Stimulated activated naive CD8-positive, alpha-beta T cell treated with anti-CD3 and anti-CD28 coated beads, Interleukin-15, amount 100 ng/mL, for 72 hours (primary cell): ENCODE measurements around the gene TMEM175.
"Not testable (repeated sequence)": the region's sequence is repeated elsewhere in the genome, so short reads cannot be mapped to it uniquely, and the experiment has no call there.

ENCODE experiments used
- ATAC-seq: fragments of 150-1000 bp; cut with Tn5 transposase; 2 replicates; pipeline ENCODE4 v1.10.0; 2021; ENCODE audit warnings: mild to moderate bottlenecking, moderate library complexity
- DNase-seq, 2 donors: peaks; one replicate each; pipeline ENCODE4 v3.0.0; 2021 to 2022
- H3K27ac Mint-ChIP-seq, 2 donors: one replicate each; pipeline ENCODE4 v1.8.0; 2022; ENCODE audit warnings: mild to moderate bottlenecking in 2 of 2, mixed read lengths in 2 of 2, moderate library complexity in 2 of 2
- H3K27me3 Mint-ChIP-seq: one replicate; pipeline ENCODE4 v1.8.0; 2022; ENCODE audit warnings: mixed read lengths
- H3K4me1 Mint-ChIP-seq: one replicate; pipeline ENCODE4 v1.8.0; 2022; ENCODE audit warnings: mild to moderate bottlenecking, mixed read lengths
- H3K4me3 Mint-ChIP-seq, 2 donors: one replicate each; pipeline ENCODE4 v1.8.0; 2022; ENCODE audit warnings: mild to moderate bottlenecking in 2 of 2, mixed read lengths in 2 of 2, moderate library complexity in 1 of 2
- H3K9me3 Mint-ChIP-seq, 2 donors: one replicate each; pipeline ENCODE4 v1.8.0; 2022; ENCODE audit warnings: mixed read lengths in 2 of 2

The TMEM175 gene

DNA sequence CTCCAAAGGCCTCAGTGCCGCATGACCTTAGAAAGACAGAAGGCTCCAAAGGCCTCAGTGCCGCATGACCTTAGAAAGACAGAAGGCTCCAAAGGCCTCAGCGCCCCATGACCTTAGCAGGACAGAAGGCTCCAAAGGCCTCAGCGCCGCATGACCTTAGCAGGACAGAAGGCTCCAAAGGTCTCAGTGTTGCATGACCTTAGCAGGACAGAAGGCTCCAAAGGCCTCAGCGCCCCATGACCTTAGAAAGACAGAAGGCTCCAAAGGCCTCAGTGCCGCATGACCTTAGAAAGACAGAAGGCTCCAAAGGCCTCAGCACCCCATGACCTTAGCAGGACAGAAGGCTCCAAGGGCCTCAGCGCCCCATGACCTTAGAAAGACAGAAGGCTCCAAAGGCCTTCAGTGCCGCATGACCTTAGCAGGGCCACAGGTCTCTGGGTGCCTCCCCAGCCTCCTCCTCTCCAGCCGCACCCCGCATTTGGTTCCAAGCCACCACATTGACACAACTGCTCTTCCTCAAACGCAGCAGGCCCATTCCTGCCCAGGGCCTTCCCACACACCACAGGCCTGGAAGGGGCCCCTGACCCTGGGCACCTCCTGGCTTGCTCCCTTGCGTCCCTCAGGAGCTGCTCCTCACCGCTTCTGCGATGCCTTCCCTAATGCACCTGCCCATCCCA lies 13.1 kb upstream of the TMEM175 start:
- DNase-seq, H3K27me3 Mint-ChIP-seq, H3K4me3 Mint-ChIP-seq, H3K27ac Mint-ChIP-seq, ATAC-seq: not testable (repeated sequence)
- Mint-ChIP-seq H3K9me3 (peaks cover 13 to 17% of the 10 kb centered on the region in 2 donors), H3K4me1 (peaks cover 79% of the 10 kb centered on the region)

DNA sequence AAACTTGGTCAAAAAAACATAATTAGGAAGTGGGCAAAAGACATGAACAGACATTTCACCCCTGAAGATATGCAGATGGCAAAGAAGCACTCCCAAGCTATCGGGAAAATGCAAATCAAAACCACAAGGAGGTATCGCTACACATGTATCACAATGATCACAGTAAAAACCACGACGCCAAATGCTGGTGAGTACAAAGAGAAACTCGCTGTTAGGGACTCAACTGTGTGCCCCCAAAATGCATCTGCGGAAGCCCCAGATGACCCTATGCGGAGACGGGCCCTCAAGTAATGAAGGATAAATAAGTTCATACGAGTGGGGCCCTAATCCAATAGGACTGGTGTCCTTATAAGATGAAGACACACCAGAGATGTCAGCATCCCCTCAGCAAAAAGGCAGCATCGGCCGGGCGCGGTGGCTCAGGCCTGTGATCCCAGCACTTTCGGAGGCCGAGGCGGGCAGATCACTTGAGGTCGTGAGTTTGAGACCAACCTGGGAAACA lies 10.4 kb upstream of the TMEM175 start:
- Mint-ChIP-seq H3K9me3 (peaks cover 13 to 17% of the 10 kb centered on the region in 2 donors), H3K27me3 (no peaks in the 10 kb centered on the region), H3K4me3 (peak overlapping the region; percentile 56 to 65), H3K4me1 (peaks cover 78% of the 10 kb centered on the region), H3K27ac (peak overlapping the region; percentile 4 to 59)
- DNase-seq (peak in 1 of 2 donors; percentile 46), ATAC-seq (peak; percentile 61)

DNA sequence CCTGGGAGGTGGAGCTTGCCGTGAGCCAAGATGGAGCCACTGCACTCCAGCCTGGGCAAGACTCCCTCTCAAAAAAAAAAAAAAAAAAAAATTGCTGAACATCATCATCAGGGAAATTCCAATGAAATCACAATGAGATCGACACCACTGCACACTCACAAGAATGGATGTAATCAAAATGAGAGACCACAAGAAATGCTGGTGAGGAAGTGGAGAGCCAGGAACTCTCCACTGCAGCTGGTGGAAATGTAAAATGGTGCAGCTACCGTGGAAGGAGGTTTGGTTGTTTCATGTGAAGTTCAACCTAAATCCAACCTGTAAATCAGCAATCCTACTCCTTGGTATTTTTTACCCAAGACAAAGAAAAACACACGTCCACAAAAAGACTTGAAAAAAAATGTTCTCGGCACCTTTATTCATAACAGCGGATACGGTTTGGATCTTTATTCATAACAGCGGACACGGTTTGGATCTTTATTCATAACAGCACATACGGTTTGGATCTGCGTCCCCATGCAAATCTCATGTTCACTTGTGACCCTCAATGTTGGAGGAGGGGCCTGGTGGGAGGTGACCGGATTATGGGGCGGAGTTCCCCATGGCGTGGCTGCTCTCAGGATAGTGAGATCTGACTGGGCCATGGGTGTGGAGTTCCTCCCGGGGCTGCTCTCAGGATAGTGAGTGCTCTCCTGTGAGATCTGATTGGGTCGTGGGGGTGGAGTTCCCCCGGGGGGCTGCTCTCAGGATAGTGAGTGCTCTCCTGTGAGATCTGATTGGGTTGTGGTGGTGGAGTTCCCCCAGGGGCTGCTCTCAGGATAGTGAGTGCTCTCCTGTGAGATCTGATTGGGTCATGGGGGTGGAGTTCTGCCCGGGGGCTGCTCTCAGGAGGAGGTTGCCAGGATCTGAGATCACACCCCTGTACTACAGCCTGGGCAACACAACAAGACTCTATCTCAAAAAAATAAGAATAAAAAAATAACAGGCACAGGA lies 7.9 kb upstream of the TMEM175 start:
- peak; percentile 23 to 67 for DNase-seq
- peak; percentile 85 for ATAC-seq
- Mint-ChIP-seq H3K4me1 (peaks cover 80% of the 10 kb centered on the region), H3K27me3 (no peaks in the 10 kb centered on the region), H3K27ac (peak overlapping the region; percentile 74 to 92), H3K4me3 (peak overlapping the region; percentile 67 to 80), H3K9me3 (peaks cover 0 to 3% of the 10 kb centered on the region in 2 donors)

DNA sequence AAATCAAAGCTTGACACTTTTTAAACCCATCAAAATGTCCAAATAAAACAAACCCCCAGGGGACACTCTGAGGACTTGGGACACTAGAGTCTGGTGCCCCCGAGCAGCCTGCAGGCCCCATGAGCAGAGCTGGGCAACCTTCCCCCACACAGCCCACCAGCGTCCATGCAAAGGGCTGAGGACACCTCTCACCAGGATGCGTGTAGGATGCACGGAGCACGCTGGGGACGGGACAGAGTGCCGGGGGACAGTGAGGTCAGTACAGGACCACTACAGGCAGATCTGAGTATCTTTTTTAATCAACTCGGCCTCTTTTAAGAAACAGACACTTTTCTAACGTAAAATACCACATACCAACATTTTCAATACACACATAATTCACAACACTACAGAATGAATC lies 7.1 kb upstream of the TMEM175 start:
- no peak for DNase-seq
- Mint-ChIP-seq H3K27me3 (no peaks in the 10 kb centered on the region), H3K4me3 (peak overlapping the region; percentile 67 to 80), H3K27ac (peak overlapping the region in 1 of 2 donors; percentile 74), H3K4me1 (peaks cover 77% of the 10 kb centered on the region), H3K9me3 (no peaks in the 10 kb centered on the region)
- no peak for ATAC-seq

DNA sequence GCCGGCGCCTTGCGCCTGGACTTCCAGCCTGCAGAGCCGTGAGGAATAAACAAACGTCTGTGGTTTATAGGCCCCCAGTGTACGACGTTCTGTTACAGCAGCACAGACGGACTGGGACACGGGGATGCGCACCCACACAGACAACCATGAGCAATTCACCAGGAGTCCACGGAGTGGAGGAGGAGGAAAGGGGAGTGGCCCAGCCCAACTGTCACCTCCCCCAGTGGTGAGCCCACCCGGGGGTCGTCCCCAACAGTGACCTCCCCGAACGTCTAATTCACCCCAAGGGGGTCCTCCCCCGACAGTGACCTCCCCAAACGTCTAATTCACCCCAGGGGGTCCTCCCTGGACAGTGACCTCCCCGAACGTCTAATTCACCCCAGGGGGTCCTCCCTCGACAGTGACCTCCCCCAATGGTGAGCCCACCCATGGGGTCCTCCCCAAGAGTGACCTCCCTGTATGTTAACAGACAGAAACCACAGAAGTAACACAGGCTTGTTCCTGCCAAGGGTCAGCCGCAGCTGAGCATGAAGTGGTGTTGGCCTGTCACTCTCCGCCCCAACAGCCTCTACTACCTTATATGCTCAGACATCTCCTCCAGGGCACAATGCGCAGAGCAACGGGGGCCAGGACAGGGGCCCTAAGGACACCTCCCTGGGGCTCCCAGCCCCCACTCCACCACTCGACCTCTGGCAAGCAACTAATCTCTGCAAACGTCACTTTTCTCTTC lies 6.3 kb upstream of the TMEM175 start:
- Mint-ChIP-seq H3K4me1 (peaks cover 82% of the 10 kb centered on the region), H3K27ac (peak overlapping the region in 1 of 2 donors; percentile 68), H3K4me3 (peak overlapping the region; percentile 36 to 67), H3K27me3 (no peaks in the 10 kb centered on the region), H3K9me3 (no peaks in the 10 kb centered on the region)
- no peak for ATAC-seq
- peak in 1 of 2 donors; percentile 6 for DNase-seq

DNA sequence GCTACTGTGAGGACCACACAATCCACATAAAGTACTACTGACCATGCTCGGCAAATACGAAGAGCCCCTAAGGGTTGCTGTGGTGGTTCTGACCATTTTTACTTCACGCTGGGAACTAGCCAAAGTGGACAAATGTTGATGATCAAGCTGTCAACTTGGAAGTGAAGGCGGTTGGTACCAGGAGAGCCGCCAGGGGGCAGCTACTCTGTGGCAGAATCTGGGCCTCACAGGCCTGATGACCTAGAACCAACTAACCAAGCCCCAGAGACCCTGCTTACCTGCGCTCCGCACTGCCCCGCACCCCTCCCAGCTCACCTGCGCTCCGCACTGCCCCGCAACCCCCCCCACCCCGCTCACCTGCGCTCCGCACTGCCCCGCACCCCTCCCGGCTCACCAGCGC lies 5.7 kb upstream of the TMEM175 start:
- no peak for DNase-seq
- H3K4me3 Mint-ChIP-seq = peak overlapping the region in 1 of 2 donors; percentile 47
- H3K4me1 Mint-ChIP-seq = peaks cover 82% of the 10 kb centered on the region
- H3K27ac Mint-ChIP-seq = no peak overlapping the region
- ATAC-seq = no peak
- H3K9me3 Mint-ChIP-seq = no peaks in the 10 kb centered on the region
- no peaks in the 10 kb centered on the region for H3K27me3 Mint-ChIP-seq

DNA sequence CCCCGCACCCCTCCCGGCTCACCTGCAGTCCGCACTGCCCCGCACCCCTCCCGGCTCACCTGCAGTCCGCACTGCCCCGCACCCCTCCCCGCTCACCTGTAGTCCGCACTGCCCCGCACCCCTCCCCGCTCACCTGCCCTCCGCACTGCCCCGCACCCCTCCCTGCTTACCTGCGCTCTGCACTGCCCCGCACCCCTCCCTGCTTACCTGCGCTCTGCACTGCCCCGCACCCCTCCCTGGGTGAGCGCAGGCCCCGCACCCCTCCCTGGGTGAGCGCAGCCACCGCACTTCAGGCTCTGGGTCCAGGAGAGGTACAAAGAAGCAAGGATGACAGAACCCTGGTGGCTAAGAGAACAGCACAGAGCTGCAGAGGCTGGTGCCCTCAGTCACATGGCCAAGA lies 4.7 kb upstream of the TMEM175 start:
- H3K4me1 Mint-ChIP-seq = peaks cover 76% of the 10 kb centered on the region
- H3K27me3 Mint-ChIP-seq, ATAC-seq, H3K4me3 Mint-ChIP-seq, DNase-seq, H3K9me3 Mint-ChIP-seq, H3K27ac Mint-ChIP-seq: not testable (repeated sequence)

DNA sequence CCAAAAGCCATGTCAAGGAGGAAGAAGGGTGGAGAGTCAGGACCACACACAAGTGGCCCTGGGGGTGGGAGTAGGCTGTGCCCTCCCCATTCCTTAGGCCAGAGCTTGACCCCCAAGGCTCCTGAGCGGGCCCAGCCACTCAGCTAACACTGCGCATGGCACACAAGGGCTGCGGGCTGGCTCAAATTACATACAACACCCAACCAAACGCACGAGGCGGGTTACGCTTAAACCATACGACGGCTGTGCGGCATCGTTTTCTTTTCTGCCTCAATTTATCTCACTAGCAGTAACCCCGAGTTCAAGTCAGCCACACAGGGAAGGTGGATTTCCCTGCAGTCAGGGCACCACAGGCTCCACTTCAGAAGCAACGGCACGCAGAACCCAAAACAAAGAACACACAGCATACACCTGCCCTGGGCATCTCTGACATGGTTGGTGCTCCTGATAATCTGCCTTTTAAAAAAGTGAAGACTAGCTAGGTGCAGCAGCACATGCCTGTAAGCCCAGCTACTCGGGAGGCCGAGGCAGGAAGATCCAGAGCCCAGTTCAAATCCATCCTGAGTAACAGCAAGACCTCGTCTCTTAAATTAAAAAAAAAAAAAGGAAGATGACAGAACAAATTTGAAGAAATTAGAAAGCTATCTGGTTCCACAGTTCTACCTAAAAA lies 3.0 kb upstream of the TMEM175 start:
- H3K9me3 Mint-ChIP-seq = no peaks in the 10 kb centered on the region
- DNase-seq (no peak), ATAC-seq (no peak)
- H3K4me1 Mint-ChIP-seq = peaks cover 66% of the 10 kb centered on the region
- peak overlapping the region; percentile 18 to 20 for H3K4me3 Mint-ChIP-seq
- peak overlapping the region in 1 of 2 donors; percentile 34 for H3K27ac Mint-ChIP-seq
- H3K27me3 Mint-ChIP-seq = no peaks in the 10 kb centered on the region

DNA sequence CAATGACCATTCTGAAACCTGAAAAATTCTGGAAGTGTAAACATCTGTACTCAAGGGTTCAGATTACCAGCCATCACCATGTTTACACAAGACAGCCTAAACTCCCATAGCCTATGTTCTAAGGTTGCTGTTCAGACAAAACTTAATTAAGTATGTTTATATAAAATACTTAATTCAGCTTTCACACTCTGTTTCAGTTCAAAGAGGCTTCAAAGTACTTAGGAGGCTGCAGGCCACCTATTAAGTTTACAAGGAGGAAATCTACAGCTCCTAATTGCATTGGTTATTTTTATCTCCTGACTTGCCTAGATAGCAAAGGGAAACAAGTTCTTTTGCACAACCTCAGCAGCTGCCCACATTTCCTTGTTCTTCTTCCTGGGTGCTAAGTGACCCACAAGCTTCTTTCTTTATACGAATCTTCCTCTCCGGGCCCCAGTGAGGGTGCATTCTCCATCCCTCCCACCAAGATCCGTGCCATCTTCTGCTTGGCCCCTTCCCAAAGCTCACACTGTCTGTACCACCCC lies 2.2 kb upstream of the TMEM175 start:
- ATAC-seq (no peak), DNase-seq (no peak)
- Mint-ChIP-seq H3K9me3 (no peaks in the 10 kb centered on the region), H3K27ac (no peak overlapping the region), H3K4me3 (peak overlapping the region; percentile 98), H3K4me1 (peaks cover 64% of the 10 kb centered on the region), H3K27me3 (no peaks in the 10 kb centered on the region)

DNA sequence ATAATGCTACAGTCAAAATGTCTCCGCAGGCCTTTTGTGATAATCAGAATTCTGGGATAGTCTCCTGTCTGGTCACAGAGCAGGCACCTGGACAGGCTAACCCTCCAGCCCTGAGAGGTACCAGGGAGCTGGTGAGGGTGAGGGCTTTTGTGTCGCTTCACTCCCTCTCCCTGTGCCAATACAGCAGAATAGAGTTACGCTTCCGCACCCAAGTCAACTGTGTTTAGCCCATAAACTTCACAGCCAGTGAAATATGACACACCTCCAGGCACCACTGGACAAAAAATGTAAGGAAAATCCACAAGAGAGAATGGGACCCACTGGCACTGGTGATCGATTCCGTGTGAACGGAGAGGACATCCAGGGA lies 1.4 kb upstream of the TMEM175 start:
- Mint-ChIP-seq H3K9me3 (no peaks in the 10 kb centered on the region), H3K4me3 (peak overlapping the region; percentile 98), H3K27ac (peak overlapping the region; percentile 95 to 98), H3K27me3 (no peaks in the 10 kb centered on the region), H3K4me1 (peaks cover 57% of the 10 kb centered on the region)
- ATAC-seq = no peak
- no peak for DNase-seq

DNA sequence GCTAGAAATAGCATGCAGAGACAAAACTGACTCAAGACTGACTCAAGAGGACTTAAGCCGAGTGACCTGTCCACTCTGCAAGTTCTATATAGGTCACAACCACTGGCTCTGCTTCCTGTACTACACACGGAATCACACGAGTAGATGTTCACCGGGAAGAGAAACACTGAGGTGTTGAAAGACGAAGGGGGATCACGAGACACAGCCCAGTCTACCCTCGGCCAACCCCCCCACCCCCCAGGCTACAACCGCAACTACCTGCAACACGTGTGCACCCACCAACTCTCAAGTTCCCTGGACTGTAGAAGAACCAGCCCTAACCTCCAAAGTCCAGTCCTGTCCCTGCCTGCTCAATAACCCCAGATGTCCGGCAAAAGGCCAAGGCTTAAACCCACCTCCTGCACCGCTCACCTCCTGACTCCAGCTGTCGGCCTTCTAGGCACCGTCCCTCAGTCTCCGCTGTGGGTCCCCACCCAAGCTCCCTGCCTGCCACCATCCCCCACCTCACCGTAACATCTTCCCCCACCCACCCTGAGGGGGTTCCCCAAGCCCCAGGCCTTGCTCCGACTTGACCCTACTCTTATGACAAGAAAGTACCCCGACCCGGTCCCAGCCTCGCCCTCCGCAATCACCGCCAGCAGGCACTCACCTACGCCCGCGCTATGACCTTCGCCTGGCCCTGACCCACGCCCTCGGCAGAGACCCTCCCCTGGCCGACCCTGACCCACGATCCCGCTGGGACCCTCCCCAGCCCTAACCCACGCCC lies 883 bp upstream of the TMEM175 start:
- peak overlapping the region; percentile 95 to 98 for H3K27ac Mint-ChIP-seq
- ATAC-seq = peak; percentile 13
- H3K4me3 Mint-ChIP-seq = peak overlapping the region; percentile 98
- H3K9me3 Mint-ChIP-seq = no peaks in the 10 kb centered on the region
- no peaks in the 10 kb centered on the region for H3K27me3 Mint-ChIP-seq
- no peak for DNase-seq
- peaks cover 57% of the 10 kb centered on the region for H3K4me1 Mint-ChIP-seq

DNA sequence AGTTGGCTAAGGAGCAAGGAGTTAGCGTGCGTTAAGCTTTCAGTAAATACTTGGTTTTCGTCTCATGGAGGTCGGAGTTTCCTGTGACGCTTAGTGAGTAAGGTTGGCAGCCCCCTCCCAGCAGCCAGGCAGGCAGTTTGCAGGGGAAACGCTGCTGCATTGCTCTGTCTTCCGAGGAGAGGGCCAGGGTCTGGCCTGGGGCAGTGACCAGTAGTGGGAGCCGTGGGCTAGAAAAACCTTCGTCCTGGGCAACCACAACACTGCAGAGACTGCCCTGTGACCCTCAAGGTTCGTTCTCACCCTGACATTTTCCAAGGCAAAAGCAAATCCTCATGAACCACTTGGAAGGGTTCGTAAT lies 432 bp downstream of the TMEM175 start:
- no peak for DNase-seq
- Mint-ChIP-seq H3K4me1 (peaks cover 57% of the 10 kb centered on the region), H3K4me3 (peak overlapping the region; percentile 98), H3K27me3 (no peaks in the 10 kb centered on the region), H3K27ac (peak overlapping the region; percentile 95 to 98), H3K9me3 (no peaks in the 10 kb centered on the region)
- ATAC-seq = peak; percentile 21

DNA sequence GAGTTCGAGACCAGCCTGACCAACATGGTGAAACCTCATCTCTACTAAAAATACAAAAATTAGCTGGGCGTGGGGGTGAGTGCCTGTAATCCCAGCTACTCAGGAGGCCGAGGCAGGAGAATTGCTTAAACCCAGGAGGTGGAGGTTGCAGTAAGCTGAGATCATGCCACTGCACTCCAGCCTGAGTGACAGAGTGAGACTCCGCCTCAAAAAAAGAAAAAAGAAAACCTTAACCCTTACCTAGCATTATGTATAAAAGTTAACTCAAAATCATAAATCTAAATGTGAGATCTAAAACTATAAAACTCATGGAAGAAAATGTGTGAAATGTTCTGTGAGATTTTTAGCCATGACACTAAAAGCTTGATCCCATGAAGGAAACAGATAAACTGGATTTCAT lies 7.2 kb downstream of the TMEM175 start:
- H3K27me3 Mint-ChIP-seq, H3K4me3 Mint-ChIP-seq, ATAC-seq, H3K27ac Mint-ChIP-seq, H3K9me3 Mint-ChIP-seq, DNase-seq: not testable (repeated sequence)
- H3K4me1 Mint-ChIP-seq = peaks cover 12% of the 10 kb centered on the region
